Measurements from ENCODE around the gene LTBP4.
"Not testable (repeated sequence)": the region's sequence is repeated elsewhere in the genome, so short reads cannot be mapped to it uniquely, and the experiment has no call there.

Gene LTBP4, protein sequence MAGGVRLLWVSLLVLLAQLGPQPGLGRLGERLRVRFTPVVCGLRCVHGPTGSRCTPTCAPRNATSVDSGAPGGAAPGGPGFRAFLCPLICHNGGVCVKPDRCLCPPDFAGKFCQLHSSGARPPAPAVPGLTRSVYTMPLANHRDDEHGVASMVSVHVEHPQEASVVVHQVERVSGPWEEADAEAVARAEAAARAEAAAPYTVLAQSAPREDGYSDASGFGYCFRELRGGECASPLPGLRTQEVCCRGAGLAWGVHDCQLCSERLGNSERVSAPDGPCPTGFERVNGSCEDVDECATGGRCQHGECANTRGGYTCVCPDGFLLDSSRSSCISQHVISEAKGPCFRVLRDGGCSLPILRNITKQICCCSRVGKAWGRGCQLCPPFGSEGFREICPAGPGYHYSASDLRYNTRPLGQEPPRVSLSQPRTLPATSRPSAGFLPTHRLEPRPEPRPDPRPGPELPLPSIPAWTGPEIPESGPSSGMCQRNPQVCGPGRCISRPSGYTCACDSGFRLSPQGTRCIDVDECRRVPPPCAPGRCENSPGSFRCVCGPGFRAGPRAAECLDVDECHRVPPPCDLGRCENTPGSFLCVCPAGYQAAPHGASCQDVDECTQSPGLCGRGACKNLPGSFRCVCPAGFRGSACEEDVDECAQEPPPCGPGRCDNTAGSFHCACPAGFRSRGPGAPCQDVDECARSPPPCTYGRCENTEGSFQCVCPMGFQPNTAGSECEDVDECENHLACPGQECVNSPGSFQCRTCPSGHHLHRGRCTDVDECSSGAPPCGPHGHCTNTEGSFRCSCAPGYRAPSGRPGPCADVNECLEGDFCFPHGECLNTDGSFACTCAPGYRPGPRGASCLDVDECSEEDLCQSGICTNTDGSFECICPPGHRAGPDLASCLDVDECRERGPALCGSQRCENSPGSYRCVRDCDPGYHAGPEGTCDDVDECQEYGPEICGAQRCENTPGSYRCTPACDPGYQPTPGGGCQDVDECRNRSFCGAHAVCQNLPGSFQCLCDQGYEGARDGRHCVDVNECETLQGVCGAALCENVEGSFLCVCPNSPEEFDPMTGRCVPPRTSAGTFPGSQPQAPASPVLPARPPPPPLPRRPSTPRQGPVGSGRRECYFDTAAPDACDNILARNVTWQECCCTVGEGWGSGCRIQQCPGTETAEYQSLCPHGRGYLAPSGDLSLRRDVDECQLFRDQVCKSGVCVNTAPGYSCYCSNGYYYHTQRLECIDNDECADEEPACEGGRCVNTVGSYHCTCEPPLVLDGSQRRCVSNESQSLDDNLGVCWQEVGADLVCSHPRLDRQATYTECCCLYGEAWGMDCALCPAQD (N-terminal part only)

DNA sequence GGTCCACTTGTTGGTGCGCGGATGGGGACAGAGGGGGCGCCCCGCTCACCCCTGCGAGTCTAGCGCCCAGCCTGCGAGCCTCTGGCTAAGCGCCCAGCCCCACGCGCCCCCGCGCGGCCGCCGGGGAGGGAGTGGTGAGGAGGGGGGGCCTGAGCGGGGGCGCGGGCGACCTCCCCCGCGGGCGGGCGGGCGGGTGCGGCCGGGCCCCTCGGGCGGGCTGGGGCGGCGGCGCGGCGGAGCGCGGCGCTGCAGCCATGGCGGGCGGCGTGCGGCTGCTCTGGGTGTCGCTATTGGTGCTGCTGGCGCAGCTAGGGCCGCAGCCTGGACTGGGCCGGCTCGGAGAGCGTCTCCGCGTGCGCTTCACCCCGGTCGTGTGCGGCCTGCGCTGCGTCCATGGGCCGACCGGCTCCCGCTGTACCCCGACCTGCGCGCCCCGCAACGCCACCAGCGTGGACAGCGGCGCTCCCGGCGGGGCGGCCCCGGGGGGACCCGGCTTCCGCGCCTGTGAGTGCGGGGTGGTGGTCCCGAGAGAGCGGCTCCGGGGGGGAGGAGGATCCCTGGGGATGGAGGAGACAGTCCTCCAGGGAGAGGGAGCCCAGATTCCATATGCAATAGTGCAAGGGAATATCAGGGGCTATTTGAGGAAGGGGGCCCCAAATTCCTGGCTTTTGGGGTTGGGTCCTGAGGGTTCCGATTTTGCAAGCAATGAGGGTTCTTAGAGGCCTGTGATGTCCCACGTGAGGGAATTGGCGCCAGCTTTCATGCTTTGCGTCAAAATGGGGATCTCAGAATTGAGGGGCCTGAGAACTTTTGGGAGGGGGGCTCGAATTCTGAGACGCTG is at the start of gene LTBP4:
Gene LTBP4 (plus strand): TSS at position 236 of the 841 bp plus-strand sequence. CDS start 19 bp downstream, at position 255.
- no peak for DNase-seq

DNA sequence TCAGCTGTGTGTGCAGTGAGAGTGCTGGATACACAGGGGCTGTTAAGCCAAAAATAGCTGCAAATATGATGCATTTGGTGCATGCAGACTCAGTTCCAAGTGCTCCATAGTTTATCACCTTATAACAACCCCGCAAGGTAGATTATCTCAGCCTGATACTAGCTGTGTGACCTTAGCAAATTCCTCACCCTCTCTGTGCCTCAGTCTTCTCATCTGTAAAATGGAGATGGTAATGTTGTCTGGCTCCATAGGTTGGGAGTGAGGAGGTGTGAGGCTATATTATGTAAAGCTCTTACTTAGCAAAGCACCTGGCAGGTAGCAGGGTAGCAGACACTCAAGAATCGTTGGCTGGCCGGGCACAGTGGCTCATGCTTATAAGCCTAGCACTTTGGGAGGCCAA is 48.3 kb upstream of the LTBP4 start:
- DNase-seq, result no peak

DNA sequence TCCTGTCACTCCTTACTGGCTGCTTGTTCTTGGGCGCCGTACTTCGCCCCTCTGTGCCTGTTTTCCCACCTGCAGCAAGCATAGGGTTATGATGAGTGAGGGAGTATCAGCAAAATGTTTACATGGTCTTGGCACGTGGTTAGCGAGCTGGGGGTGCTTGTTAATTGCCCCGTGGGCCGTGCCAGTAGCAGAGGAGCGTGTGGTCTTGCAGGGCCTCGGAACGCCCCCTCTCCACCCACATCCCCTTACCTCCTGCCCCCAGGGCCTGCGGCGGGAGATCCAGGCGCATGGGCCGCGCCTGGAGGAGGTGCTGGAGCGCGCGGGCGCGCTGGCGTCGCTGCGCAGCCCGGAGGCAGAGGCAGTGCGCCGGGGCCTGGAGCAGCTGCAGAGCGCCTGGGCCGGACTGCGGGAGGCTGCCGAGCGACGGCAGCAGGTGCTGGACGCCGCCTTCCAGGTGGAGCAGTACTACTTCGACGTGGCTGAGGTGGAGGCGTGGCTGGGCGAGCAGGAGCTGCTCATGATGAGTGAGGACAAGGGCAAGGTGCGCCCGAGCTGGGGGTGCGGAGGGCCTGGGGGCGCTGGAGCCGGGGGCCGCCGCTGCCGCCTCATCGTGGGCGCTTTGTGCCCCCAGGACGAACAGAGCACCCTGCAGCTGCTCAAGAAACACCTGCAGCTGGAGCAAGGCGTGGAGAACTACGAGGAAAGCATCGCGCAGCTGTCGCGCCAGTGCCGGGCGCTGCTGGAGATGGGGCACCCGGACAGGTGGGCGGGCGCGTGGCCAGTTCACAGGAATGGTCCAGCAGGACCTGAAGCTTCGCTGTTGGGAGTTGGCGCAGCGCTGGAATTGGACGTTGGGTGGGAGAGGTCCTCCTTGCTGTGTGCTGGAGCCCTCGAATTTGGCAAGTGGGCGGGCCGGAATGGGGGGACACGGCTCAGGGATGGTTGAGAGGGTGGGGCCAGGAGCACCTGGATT is 47.0 kb upstream of the LTBP4 start:
- DNase-seq, result no peak

DNA sequence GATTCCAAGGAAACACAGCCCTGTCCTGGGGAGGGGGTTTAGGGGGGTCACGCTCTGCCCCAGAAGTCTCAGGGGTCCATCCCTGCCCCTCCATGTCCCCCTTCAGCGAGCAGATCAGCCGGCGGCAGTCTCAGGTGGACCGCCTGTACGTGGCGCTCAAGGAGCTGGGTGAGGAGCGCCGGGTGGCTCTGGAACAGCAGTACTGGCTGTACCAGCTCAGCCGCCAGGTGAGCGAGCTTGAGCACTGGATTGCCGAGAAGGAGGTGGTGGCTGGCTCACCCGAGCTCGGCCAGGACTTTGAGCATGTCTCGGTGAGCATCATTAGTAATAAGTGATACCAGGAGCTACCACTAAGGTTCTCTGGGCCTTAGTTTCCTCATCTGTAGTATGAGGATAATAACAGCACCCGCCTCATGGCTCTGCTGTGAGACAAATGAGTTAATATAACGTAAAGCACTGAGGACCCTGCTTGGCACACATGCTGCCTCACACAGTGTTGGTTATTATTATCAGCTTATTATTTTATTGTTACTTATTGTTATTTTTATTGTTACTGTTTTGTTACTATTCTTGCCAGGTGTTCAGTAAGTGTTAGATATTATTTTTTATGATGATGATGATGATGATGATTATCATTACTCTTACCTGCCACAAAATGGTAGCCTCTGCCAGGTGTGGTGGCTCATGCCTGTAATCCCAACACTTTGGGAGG is 45.0 kb upstream of the LTBP4 start:
- no peak for DNase-seq

DNA sequence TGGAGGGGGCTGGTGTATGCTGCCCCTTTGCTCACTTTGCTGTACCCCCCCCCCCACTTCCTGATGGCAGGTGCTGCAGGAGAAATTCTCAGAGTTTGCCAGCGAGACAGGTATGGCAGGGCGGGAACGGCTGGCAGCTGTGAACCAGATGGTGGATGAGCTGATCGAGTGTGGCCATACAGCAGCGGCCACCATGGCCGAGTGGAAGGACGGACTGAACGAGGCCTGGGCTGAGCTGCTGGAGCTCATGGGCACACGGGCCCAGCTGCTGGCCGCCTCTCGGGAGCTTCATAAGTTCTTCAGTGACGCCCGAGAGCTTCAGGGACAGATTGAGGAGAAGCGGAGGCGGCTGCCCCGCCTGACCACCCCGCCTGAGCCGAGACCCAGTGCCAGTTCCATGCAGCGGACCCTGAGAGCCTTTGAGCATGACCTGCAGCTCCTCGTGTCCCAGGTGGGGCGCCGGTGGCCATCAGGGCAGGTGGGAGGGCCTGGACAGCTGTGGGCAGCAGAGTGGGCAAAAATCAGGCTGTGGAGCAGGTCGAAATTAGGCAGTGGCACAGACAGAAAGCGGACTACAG is 44.1 kb upstream of the LTBP4 start:
- no peak for DNase-seq

DNA sequence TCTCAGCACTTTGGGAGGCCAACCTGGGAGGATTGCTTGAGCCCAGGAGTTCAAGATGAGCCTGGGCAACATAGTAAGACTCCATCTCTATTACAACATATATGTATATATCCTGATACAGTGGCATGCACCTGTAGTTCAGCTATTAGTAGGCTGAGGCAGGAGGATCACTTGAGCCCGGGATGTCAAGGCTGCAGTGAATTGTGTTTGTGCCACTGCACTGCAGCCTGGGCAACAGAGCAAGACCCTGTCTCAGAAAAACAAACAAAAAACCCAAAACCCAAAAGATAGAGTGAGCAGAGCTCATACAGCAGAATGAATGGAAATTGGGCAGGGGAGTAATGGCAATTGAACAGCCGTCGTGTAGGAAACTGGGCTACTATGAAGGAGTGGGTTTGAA is 41.8 kb upstream of the LTBP4 start:
- DNase-seq, result no peak

DNA sequence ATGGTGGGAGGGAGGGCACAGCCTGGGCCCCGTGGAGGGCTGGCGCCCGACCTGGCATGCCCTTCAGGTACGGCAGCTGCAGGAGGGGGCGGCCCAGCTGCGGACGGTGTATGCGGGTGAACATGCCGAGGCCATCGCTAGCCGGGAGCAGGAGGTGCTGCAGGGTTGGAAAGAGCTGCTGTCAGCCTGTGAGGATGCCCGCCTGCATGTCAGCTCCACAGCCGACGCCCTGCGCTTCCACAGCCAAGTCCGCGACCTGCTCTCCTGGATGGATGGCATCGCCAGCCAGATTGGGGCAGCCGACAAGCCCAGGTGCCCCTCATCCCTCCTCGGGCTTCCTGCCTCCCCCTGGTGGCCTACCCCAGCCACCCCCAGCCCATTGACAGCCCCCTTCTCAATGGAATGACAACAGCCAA is 41.1 kb upstream of the LTBP4 start:
- DNase-seq, result no peak

DNA sequence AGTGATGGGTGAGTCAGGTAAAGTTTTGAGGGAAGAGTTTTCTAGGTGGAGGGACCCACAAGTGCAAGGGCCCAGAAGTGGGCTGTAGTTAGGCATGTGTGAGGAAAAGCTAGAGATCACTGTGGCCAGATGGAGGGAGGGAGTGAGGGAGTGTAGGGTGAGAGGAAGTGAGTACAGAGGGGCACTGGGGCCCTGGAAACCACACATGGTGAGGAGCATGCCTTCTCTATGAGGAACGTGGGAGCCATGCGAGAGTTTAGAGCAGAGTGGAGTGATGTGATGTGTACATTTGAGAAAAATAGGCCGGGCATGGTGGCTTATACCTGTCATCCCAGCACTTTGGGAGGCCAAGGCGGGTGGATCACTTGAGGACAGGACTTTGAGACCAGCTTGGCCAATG is 39.2 kb upstream of the LTBP4 start:
- no peak for DNase-seq

DNA sequence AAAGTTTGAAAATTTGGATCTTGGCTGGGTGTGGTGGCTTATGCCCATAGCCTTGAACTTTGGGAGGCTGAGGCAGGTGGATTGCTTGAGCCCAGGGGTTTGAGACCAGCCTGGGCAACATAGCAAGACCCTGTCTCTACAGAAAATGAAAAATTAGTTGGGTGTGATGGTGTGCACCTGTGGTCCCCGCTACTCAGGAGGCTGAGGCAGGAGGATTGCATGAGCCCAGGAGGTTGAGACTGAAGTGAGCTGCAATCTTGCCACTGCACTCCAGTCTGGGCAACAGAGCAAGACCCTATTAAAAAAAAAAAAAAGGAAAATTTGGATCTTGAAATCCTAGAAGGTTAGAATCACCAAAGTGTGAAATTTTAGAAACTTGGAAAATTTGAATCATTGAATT is 36.6 kb upstream of the LTBP4 start:
- not testable (repeated sequence) for DNase-seq

DNA sequence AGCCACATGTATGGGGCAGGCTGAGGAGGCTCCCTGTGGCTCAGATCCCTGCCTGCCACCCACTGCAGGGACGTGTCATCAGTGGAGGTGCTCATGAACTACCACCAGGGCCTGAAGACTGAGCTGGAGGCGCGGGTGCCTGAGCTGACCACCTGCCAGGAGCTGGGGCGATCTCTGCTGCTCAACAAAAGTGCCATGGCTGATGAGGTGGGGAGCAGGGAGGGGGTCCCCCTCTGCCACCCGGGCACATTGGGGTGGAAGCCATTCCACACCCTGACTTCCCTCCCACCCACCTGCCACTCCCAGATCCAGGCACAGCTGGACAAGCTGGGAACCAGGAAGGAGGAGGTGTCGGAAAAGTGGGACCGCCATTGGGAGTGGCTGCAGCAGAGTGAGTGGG is 35.8 kb upstream of the LTBP4 start:
- DNase-seq, result no peak

DNA sequence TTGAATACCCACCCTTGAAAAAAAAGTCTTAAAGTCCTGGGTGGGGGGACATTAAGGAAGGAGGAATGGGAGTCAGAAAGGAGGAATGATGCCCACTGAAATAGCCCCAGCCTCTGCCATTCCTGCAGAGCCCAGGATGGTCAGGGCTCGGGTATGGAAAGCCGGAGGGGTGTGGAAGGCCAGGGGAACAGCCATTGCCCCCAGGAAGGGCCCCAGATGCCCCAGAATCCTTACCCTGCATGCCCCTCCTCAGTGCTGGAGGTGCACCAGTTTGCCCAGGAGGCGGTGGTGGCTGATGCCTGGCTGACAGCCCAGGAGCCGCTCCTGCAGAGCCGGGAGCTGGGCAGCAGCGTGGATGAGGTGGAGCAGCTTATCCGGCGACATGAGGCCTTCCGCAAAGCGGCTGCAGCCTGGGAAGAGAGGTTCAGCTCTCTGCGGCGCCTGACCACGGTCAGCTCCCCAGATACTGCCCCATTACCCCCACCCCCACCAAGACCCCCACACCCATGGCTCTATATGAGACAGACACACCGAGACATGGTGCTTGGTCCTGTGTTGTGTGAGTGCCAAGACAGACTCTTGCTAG is 35.2 kb upstream of the LTBP4 start:
- DNase-seq, result no peak

DNA sequence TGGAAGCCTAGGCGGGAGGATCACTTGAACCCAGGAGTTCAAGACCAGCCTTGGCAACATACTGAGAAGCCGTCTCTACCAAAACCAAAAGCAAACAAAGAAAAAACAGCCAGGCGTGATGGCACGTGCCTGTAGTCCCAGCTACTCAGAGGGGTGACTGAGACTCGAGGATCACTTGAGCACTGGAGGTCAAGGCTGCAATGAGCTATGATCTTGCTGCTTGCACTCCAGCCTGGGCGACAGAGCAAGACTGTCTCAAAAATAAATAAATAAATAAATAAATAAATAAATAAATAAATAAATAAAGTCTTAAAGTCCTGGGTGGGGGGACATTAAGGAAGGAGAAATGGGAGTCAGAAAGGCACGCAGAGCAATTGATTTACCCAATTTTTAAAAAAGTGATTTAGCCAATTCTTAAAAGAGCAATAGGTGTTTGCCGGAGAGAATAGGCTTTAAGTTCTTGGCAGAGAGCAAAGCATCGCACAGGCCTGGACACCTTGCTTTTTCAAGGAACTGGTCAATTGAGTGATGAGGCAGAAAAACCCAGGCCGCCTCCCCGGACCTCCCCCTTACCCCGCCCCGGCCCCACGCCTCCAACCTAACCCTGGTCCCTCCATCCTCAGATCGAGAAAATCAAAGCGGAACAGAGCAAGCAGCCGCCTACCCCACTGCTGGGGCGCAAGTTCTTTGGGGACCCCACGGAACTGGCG is 34.0 kb upstream of the LTBP4 start:
- no peak for DNase-seq

DNA sequence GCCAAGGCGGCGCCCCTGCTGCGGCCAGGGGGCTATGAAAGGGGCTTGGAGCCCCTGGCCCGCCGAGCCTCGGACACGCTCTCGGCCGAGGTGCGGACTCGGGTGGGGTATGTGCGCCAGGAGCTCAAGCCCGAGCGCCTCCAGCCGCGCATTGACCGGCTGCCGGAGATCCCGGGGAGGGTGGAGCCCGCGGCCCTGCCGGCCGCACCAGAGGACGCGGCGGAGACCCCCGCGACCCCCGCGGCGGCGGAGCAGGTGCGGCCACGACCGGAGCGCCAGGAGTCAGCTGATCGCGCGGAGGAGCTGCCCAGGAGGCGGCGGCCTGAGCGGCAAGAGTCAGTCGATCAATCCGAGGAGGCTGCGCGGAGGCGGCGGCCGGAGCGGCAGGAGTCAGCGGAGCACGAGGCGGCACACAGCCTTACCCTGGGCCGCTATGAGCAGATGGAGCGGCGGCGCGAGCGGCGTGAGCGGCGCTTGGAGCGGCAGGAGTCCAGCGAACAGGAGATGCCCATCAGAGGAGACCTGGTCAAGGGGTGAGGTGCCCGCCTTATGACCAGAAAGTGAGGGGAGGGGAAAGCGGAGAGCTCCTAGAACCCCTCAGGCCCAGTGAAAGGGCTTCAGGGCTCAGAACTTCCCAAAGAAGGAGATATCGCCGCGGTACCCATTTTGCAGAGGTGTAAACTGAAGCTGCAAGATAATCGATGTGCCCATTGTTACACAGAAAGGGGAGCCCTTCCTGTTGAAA is 33.2 kb upstream of the LTBP4 start:
- DNase-seq, result no peak

DNA sequence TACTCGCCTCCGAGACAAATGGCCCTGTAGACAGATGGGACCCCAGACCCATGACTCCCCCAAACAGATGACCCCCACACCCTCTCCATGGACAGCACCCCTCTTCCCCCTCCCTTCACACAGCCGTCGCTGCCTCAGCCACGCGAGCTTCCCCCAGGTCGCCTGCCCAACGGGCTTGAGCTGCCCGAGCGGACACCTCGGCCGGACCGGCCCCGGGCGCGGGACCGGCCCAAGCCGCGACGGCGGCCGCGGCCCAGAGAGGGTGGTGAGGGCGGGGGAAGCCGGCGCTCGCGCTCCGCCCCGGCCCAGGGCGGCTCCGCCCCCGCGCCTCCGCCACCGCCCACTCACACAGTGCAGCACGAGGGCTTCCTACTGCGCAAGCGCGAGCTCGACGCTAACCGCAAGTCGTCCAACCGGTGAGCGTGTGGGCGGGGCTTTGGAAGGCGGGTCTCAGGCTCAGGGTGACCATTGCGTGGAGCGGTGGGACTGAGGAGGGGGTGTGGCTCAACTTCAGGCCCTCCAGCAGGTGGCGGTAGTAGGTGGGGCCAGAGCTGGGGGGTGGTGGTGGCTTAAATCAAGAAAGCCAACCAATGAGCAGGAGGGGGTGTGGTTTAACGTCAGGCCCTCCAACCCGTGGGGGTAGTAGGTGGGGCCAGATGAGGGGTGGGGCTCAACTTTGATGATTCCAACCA is 30.7 kb upstream of the LTBP4 start:
- peak; percentile 98 to 100 for DNase-seq

DNA sequence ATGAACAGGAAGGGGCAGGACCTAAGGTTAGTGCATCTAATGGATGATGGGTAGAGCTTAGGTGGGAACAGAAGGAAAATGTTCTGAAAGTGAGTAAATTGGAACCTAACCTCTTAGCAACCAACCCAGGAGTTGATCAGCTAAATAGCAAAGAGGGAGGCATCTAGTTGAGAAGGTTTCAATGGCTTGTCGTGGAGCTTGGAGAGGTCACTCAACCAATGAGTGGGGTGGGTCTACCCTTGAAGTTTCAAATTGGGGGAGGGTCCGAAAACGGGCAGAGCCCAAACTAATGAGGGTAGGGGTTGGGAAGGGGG is 30.2 kb upstream of the LTBP4 start:
- no peak for DNase-seq

DNA sequence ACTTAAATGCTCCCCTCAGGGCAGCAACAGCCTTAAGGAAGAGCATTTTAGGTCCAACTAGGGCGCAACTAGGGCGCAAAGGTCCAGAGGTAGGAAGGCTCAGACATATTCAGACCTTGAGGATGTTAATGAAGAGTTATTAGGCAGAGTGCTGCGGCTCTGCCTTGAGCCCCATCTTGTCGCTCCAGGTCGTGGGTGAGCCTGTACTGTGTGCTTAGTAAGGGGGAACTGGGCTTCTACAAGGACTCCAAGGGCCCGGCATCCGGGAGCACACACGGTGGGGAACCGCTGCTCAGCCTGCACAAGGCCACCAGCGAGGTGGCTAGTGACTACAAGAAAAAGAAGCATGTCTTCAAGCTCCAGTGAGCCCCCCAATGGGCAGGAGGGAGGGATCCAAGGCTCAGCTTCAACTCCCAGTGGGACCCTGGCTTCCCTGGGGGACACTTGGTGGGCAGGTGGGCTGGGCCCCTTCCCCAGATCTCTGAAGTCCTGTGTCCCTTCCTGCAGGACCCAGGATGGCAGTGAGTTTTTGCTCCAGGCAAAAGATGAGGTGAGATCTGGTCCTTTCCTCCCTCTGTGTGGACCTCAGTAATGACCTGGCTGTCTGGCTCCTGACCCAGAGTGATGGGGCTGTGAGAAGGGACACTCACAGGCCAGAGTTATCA is 29.2 kb upstream of the LTBP4 start:
- no peak for DNase-seq

DNA sequence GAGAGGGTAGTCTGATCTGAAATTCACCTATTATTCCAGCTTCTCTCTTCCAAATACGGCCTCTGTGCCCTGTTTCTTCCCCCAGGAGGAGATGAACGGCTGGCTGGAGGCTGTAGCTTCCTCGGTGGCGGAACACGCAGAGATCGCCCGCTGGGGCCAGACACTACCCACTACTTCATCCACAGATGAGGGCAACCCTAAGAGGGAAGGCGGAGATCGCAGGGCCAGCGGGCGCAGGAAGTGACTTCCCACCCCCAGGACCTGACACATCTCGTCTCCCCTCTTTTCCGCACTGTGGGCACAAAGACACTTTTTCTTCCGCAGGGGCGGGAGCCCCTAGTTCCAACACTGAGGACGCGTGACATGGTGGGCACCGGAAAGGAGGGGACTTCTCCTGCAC is 25.8 kb upstream of the LTBP4 start:
- DNase-seq, result no peak

Measured in NCI-H187 (cell line).